Endothelial cell of umbilical vein (primary cell): Measurements from ENCODE around the gene MYD88. TPM values are rescaled to one million over a fixed set of nuclear protein-coding genes. Genes with fewer than 3 reads are reported as not detected.

Source experiments
- BruUV-seq: library from RNA; stranded (reverse); fragments of 400-500 nt; replicated peaks from 2 replicates; lab custom pipeline; 2021; lab: Mats Ljungman, UMichigan
- CTCF ChIA-PET: fragments of 300-600, 350-600 bp; sonication (Branson Sonifier 250); formaldehyde crosslinking; loops from one replicate; lab custom pipeline; 2021; ENCODE audit warnings: antibody characterized with exemption, inconsistent platforms; lab: Charles Lee
- POLR2A ChIA-PET: fragments of 300-600, 350-600 bp; sonication (Branson Sonifier 250); formaldehyde crosslinking; loops from one replicate; lab custom pipeline; 2021; ENCODE audit warnings: antibody characterized with exemption, inconsistent platforms; lab: Charles Lee
- DNase-seq: peaks from one replicate; pipeline ENCODE4 v3.0.0-alpha.2; 2011; ENCODE audit warnings: low read depth, low spot score
- FAIRE-seq: peaks from 2 replicates; lab custom pipeline; 2011; peaks lifted over from hg19 to GRCh38; lab: Jason Lieb, UNC
- H2AFZ ChIP-seq: 2 replicates; pipeline ENCODE4 v1.6.0; 2012; ENCODE audit warnings: low read depth, low read length, control low read depth, inconsistent platforms
- H3K27ac ChIP-seq: 2 replicates; pipeline ENCODE4 v1.5.1; 2011; ENCODE audit warnings: low read depth, mild to moderate bottlenecking, control low read depth, low read length, moderate library complexity; ENCODE audit not compliant: insufficient read depth
- H3K27me3 ChIP-seq, 2 experiments: 2 replicates each; pipeline versions ENCODE4 v1.6.0 to v1.6.1; 2011; ENCODE audit warnings: low read length in 2 of 2, mixed read lengths in 1 of 2; ENCODE audit not compliant: control insufficient read depth in 2 of 2, insufficient read depth in 2 of 2
- H3K36me3 ChIP-seq, 2 experiments: 2 replicates in 1 of 2; 3 replicates in 1 of 2; pipeline ENCODE4 v1.5.1; 2011; ENCODE audit warnings: low read length in 2 of 2, mild to moderate bottlenecking in 1 of 2, moderate library complexity in 1 of 2; ENCODE audit not compliant: control insufficient read depth in 2 of 2, insufficient read depth in 2 of 2; ENCODE audit errors: extremely low read depth in 1 of 2
- H3K4me1 ChIP-seq: 3 replicates; pipeline ENCODE4 v1.5.1; 2011; ENCODE audit warnings: mild to moderate bottlenecking, low read length; ENCODE audit not compliant: control insufficient read depth, insufficient read depth; ENCODE audit errors: extremely low read depth
- H3K4me2 ChIP-seq: 2 replicates; pipeline ENCODE4 v1.6.1; 2011; ENCODE audit warnings: low read length, control low read depth, mixed read lengths; ENCODE audit not compliant: insufficient read depth
- H3K4me3 ChIP-seq, 3 experiments: fragments of 200-600 bp in 1 of 3; sonication (generic), shearing (Covaris generic) in 1 of 3; replicated peaks in 1 of 3; 2 replicates each; pipeline ENCODE4 v1.5.1; 2011 to 2016; ENCODE audit warnings: control low read depth in 3 of 3, low read length in 3 of 3, mild to moderate bottlenecking in 2 of 3, inconsistent platforms in 1 of 3, low read depth in 1 of 3, moderate library complexity in 1 of 3; ENCODE audit not compliant: insufficient read depth in 1 of 3
- H3K79me2 ChIP-seq: 2 replicates; pipeline ENCODE4 v1.6.0; 2012; ENCODE audit warnings: low read length, inconsistent platforms; ENCODE audit not compliant: control insufficient read depth, insufficient read depth
- H3K9ac ChIP-seq: replicated peaks from 2 replicates; pipeline ENCODE3; 2011; ENCODE audit warnings: low read length, control low read depth; ENCODE audit not compliant: insufficient read depth; ENCODE audit errors: extremely low read depth
- H3K9me1 ChIP-seq: replicated peaks from 3 replicates; pipeline ENCODE4 v1.6.0; 2011; ENCODE audit warnings: mild to moderate bottlenecking, low read length; ENCODE audit not compliant: control insufficient read depth, insufficient read depth; ENCODE audit errors: extremely low read depth
- H3K9me3 ChIP-seq: replicated peaks from 2 replicates; pipeline ENCODE4 v1.5.1; 2012; ENCODE audit warnings: low read length, inconsistent platforms; ENCODE audit not compliant: control insufficient read depth, insufficient read depth
- H4K20me1 ChIP-seq: replicated peaks from 2 replicates; pipeline ENCODE3; 2011; ENCODE audit warnings: mild to moderate bottlenecking, low read length; ENCODE audit not compliant: control insufficient read depth, insufficient read depth; ENCODE audit errors: extremely low read depth
- FOS ChIP-seq: IDR thresholded peaks from 2 replicates; pipeline ENCODE4 v1.6.1; 2011; ENCODE audit warnings: mild to moderate bottlenecking, low read length, moderate library complexity, borderline replicate concordance; ENCODE audit not compliant: insufficient read depth
- GATA2 ChIP-seq: IDR thresholded peaks from 2 replicates; pipeline ENCODE4 v1.7.0; 2011; ENCODE audit warnings: low read depth, mild to moderate bottlenecking, moderate library complexity, mixed read lengths, low read length; ENCODE audit not compliant: insufficient read length, insufficient read depth
- JUN ChIP-seq: IDR thresholded peaks from 2 replicates; pipeline ENCODE4 v1.6.1; 2011; ENCODE audit warnings: borderline replicate concordance, low read depth; ENCODE audit not compliant: insufficient read length, insufficient read depth
- MYC ChIP-seq: IDR thresholded peaks from one replicate; pipeline ENCODE4 v1.6.1; 2011; ENCODE audit warnings: mild to moderate bottlenecking, low read depth, low read length
- POLR2A ChIP-seq: IDR thresholded peaks from 2 replicates; pipeline ENCODE4 v1.6.1; 2012; ENCODE audit warnings: low read depth, mild to moderate bottlenecking, control low read depth, low read length
- dilution Hi-C: fragments of 300-500 bp; cut with MboI; formaldehyde crosslinking; loops from one replicate; pipeline ENCODE4 v1.15.0; 2019; ENCODE audit warnings: low sequenced_read_pairs; ENCODE audit not compliant: extremely low pct_ligation_motif_present
- intact Hi-C: fragments of 100-400 bp; cut with micrococcal nuclease; formaldehyde crosslinking; loops from one replicate; pipeline ENCODE4 v1.10.0; 2022
- polyA plus RNA-seq, 4 experiments: library from polyadenylated mRNA; depleted of rRNA in 3 of 4; stranded (reverse) in 3 of 4; unstranded in 1 of 4; fragments of >200 nt; gene quantifications; 2 replicates each; pipeline versions ENCODE4 v1.2.1 to v1.2.3, GENCODE V29; 2011 to 2012; ENCODE audit warnings: missing spikeins in 1 of 4
- total RNA-seq: library from RNA; stranded (reverse); gene quantifications from 2 replicates; pipeline ENCODE4 v1.2.3, GENCODE V29; 2021

Gene MYD88
- total and polyA plus RNA-seq, 2 donors (not counting 3 experiments of a cell fraction or from before 2014, with no cell fraction given) = 35.1 to 55.0 TPM

DNA sequence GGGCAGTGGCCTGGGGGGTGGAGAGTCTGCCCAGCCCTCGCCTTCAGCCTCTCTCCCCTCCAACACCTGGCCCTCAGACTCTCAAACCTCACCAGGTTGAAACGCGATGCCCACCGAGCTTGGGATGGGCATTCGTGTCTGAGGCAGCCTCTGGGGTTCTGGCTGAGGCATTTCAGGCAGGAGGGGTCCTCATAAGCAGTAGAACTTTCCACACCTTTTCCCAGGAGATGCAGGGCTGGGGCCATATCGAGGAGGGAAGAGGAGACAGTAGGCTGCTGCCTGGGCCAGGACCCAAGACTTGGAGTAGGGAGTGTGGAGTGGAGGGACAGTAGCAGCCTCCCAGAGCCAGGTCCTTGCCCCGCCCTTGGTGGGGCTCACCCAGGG is 26.1 kb upstream of the MYD88 start:
- intact Hi-C loops (no loop called here), dilution Hi-C loops (no loop called here)
- Histone ChIP-seq H3K27ac (no peak overlapping the region), H3K4me1 (no peaks in the 10 kb centered on the region), H4K20me1 (no peaks in the 10 kb centered on the region), H3K27me3 (no peaks in the 10 kb centered on the region), H2AFZ (no peak overlapping the region), H3K9me1 (no peaks in the 10 kb centered on the region), H3K4me2 (no peak overlapping the region), H3K4me3 (no peak overlapping the region), H3K36me3 (no peaks in the 10 kb centered on the region), H3K9me3 (no peaks in the 10 kb centered on the region), H3K9ac (no peak overlapping the region), H3K79me2 (no peaks in the 10 kb centered on the region)
- no peak for TF ChIP-seq POLR2A
- TF ChIP-seq GATA2 = no peak
- TF ChIP-seq FOS = no peak
- FAIRE-seq = no peak
- DNase-seq = no peak
- CTCF ChIA-PET = no interaction called here
- BruUV-seq = no TSS peak
- POLR2A ChIA-PET = no interaction called here

DNA sequence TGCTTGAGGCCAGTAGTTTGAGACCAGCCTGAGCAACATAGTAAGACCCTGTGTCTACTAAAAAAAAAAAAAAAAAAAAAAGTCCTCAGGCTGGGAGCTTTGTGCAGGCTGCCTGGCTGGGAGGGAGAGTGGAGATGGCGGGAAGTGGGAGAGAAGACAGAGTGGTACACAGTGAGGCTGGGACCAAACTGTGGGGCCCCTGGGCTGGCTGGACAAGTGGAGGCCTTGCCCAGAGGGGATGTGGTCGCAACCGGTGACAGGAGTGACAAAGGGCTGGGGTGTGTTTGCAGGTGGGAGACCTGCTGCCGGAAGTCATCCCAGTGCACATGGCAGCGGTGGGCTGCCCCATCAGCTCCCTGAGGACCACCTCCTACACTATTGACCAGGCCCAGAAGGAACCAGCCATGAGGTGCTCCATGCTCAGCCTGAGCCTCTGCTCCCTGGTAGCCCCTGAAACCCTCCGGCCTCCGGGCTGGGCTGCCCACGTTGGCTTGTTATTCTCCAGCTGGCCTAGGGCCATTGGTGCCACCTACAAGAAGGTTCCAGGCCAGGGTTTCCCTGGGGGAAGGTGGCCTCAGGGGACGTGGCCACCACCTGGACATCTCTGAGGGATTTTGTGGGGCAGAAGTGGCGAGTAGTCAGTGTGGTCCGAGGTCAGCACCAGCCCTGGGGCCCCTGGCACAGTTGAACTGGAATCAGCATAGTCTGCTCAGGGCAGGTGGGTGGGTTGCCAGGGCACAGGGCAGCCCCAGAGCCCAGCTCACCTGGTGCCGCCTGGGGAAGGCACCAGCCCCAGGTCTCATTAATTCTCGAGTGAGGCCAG is 24.2 kb upstream of the MYD88 start:
- Histone ChIP-seq H3K4me3 (no peak overlapping the region), H3K79me2 (no peaks in the 10 kb centered on the region), H4K20me1 (no peaks in the 10 kb centered on the region), H2AFZ (no peak overlapping the region), H3K9me1 (no peaks in the 10 kb centered on the region), H3K4me2 (no peak overlapping the region), H3K36me3 (no peaks in the 10 kb centered on the region), H3K27ac (no peak overlapping the region), H3K9me3 (no peaks in the 10 kb centered on the region), H3K4me1 (no peaks in the 10 kb centered on the region), H3K27me3 (no peaks in the 10 kb centered on the region), H3K9ac (no peak overlapping the region)
- intact Hi-C loops = no loop called here
- dilution Hi-C loops = no loop called here
- TF ChIP-seq JUN (no peak), POLR2A (no peak), MYC (no peak)
- POLR2A ChIA-PET = no interaction called here
- FAIRE-seq = no peak
- BruUV-seq = no TSS peak
- DNase-seq = no peak
- CTCF ChIA-PET = interaction anchor here (4.8 kb wide), 1 partner anchor 183 kb away, joined by 52 read pairs; no protein-coding TSS in a partner anchor
